Measurements from ENCODE around the gene UQCC2. TPM values are rescaled to one million over a fixed set of nuclear protein-coding genes. Genes with fewer than 3 reads are reported as not detected.

The UQCC2 gene
- total RNA-seq, 1 donor from 2014 or later, result 79.4 TPM

DNA sequence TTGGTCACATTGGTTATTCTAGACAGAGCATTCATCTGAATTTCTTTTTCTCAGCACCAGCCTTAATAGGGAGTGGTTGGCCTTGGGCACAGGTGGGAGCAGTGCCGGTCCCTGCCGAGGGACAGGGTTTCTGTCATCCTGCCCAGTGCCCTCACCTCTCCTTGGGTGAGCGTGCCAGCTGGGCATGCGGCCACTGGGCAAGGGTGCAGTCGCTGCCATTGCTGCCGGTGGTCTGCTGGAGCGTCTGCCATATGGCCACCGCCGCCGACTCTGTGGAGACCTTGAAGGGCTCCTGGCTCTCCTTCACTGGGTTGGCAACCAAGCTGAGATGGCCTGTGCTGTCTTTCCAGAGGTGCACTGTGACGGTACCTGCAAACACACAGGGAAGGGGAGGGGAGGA, 16.4 kb upstream of the UQCC2 start:
- H3K9me3 Mint-ChIP-seq, result no peaks in the 10 kb centered on the region
- no peaks in the 10 kb centered on the region for H3K36me3 Mint-ChIP-seq
- H3K27me3 Mint-ChIP-seq (ENCODE audit: low read depth), result peaks cover 9% of the 10 kb centered on the region
- H3K4me3 Mint-ChIP-seq, result no peak overlapping the region
- H3K27ac Mint-ChIP-seq, result no peak overlapping the region
- TF ChIP-seq, protein P1, sequence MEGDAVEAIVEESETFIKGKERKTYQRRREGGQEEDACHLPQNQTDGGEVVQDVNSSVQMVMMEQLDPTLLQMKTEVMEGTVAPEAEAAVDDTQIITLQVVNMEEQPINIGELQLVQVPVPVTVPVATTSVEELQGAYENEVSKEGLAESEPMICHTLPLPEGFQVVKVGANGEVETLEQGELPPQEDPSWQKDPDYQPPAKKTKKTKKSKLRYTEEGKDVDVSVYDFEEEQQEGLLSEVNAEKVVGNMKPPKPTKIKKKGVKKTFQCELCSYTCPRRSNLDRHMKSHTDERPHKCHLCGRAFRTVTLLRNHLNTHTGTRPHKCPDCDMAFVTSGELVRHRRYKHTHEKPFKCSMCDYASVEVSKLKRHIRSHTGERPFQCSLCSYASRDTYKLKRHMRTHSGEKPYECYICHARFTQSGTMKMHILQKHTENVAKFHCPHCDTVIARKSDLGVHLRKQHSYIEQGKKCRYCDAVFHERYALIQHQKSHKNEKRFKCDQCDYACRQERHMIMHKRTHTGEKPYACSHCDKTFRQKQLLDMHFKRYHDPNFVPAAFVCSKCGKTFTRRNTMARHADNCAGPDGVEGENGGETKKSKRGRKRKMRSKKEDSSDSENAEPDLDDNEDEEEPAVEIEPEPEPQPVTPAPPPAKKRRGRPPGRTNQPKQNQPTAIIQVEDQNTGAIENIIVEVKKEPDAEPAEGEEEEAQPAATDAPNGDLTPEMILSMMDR (IDR thresholded peaks at IDR 0.05; ENCODE audit: unreplicated experiment), result no peak
- DNase-seq (ENCODE audit: low spot score in 2 of 2, unreplicated experiment in 2 of 2), result no peak
- peaks cover 16% of the 10 kb centered on the region for H3K4me1 Mint-ChIP-seq

GRCh38 chr6:33727126-33727525, 15.6 kb upstream of the UQCC2 start:
- Mint-ChIP-seq H3K36me3 (no peaks in the 10 kb centered on the region), H3K27me3 (ENCODE audit: low read depth) (peaks cover 16% of the 10 kb centered on the region), H3K4me1 (peaks cover 16% of the 10 kb centered on the region), H3K9me3 (no peaks in the 10 kb centered on the region), H3K4me3 (no peak overlapping the region), H3K27ac (no peak overlapping the region)
- TF ChIP-seq, protein P1 (IDR thresholded peaks at IDR 0.05; ENCODE audit: unreplicated experiment), result no peak
- DNase-seq (ENCODE audit: low spot score in 2 of 2, unreplicated experiment in 2 of 2), result no peak

GRCh38 chr6:33726696-33727095, 15.2 kb upstream of the UQCC2 start:
- no peaks in the 10 kb centered on the region for H3K9me3 Mint-ChIP-seq
- no peak overlapping the region for H3K4me3 Mint-ChIP-seq
- no peaks in the 10 kb centered on the region for H3K36me3 Mint-ChIP-seq
- TF ChIP-seq, protein P1 (IDR thresholded peaks at IDR 0.05; ENCODE audit: unreplicated experiment), result no peak
- no peak overlapping the region for H3K27ac Mint-ChIP-seq
- peaks cover 14% of the 10 kb centered on the region for H3K4me1 Mint-ChIP-seq
- H3K27me3 Mint-ChIP-seq (ENCODE audit: low read depth), result peaks cover 19% of the 10 kb centered on the region
- DNase-seq (ENCODE audit: low spot score in 2 of 2, unreplicated experiment in 2 of 2), result no peak

DNA sequence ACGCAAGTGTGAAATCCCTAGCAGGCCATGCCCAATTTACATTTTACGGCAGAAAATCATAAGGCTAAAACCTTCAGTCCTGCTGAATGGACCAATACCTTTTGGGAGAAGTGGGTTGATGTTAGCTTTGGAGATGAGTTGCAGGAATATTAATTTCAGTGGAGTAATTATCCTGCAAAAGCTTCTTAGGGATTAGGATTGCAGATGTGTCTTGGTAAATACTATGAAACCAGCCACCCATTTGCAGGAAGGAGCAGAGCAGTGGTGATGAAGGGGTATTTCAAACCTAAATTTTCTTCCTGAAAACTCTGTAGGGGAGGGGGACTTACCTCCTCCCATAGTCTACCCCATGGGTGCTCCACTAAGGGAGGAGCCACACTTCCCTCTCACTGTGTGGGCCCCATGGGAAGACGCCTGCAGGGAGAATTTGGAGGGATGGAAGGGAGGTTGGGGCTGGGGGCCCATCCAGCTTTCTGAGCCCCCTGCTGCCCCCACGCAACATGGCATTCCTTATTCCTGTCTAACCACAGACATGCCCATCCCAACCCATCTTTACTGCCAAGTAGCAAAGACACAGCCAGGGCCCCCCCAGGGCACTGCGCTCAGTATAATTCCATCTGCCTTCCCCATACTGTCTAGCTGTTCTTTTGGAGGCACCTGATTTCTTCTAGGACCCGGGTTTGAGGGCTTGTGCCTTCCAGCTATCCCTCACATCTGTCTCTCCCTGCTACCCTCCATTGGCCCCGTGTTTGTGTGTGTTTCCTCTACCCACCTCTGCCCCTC, 14.6 kb upstream of the UQCC2 start:
- H3K27ac Mint-ChIP-seq, result no peak overlapping the region
- H3K4me1 Mint-ChIP-seq, result peaks cover 8% of the 10 kb centered on the region
- H3K36me3 Mint-ChIP-seq, result no peaks in the 10 kb centered on the region
- DNase-seq (ENCODE audit: low spot score in 2 of 2, unreplicated experiment in 2 of 2), result no peak
- TF ChIP-seq, protein P1 (IDR thresholded peaks at IDR 0.05; ENCODE audit: unreplicated experiment), result no peak
- no peaks in the 10 kb centered on the region for H3K9me3 Mint-ChIP-seq
- H3K4me3 Mint-ChIP-seq, result no peak overlapping the region
- H3K27me3 Mint-ChIP-seq (ENCODE audit: low read depth), result peaks cover 22% of the 10 kb centered on the region

DNA sequence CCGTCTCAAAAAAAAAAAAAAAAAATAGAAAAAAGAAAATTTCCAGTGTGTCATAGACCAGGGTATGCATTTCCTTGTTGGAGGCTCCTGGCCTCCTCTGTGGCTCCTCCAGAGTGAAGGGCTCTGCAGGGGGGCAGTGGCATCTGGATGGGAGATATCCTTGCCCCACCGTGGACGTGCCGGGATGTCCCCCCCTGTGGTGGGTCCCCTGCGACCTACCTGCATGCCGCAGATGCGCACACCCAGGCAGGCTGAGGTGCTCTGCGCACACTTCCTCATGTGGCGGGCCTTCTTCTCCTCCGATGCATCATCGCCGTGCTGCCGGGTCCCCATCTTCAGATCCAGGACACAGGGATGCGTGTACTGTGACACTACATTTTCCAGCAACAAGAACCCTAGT, 13.7 kb upstream of the UQCC2 start:
- Mint-ChIP-seq H3K4me1 (peaks cover 6% of the 10 kb centered on the region), H3K27ac (no peak overlapping the region), H3K27me3 (ENCODE audit: low read depth) (peaks cover 25% of the 10 kb centered on the region), H3K4me3 (no peak overlapping the region), H3K9me3 (no peaks in the 10 kb centered on the region), H3K36me3 (no peaks in the 10 kb centered on the region)
- DNase-seq (ENCODE audit: low spot score in 2 of 2, unreplicated experiment in 2 of 2), result no peak
- TF ChIP-seq, protein P1 (IDR thresholded peaks at IDR 0.05; ENCODE audit: unreplicated experiment), result no peak
